Measurements from ENCODE around the gene MCOLN1. TPM values are rescaled to one million over a fixed set of nuclear protein-coding genes. Genes with fewer than 3 reads are reported as not detected.

Gene MCOLN1
- total and polyA plus RNA-seq, 9 of the 15 experiments (the other 6 are each of a cell fraction or from before 2014, with no cell fraction given) = 0.25 to 15.4 (median 7.1) TPM

DNA sequence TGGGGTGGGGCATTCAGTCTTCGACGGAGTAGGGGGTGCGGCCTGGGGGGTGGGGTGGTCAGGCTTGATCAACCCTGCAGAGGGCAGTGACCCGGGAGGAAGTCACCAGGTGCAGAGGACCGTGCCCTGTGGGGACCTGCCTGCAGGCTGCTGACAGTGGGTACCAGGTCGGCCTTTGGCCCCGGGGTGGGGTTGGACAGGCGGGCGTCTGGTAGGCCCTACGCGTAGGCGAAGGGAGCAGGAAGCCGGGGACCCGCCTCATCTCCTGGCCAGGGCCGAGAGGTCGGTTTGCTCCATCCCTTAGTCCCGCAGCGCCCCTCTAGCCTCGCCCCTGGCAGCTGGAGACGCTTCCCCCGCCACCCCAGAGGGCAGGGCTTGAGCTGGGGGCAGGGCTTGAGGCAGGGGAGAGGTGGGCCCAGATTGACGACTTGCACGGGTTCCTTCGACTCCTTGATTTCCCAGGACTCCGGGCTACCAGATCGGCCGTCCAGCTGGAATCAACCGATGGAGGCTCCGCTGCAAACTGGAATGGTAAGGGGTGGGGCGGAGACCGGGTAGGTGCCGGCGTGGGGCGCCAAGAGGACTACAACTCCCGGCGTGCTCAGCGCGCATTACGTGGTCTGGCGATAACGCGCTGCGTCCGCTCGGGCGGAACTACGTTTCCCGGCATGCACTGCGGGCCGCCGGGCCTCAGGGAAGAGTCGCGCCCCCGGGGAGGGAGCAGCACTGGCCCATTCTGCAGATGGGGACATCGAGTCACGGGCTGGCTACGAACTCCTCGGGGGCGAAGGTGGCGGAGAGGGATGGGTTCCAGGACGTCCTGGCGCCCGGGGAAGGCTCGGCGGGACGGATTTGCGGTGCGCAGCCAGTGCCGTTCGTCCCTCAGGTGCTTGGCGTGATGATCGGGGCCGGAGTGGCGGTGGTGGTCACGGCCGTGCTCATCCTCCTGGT, 12.9 kb downstream of the MCOLN1 start, which contains the start of gene PNPLA6 (continued):
- TF ChIP-seq IFI16 (CRISPR knock-in tag; IDR thresholded peaks at IDR 0.05) (no peak), IRF1 (CRISPR knock-in tag; IDR thresholded peaks at IDR 0.05; ENCODE audit: borderline replicate concordance) (no peak), MTA3 (IDR thresholded peaks at IDR 0.05; ENCODE audit: borderline replicate concordance) (peak; percentile 85; the same call in 1 of the 2 replicates), ZNF79 (CRISPR knock-in tag; IDR thresholded peaks at IDR 0.05; ENCODE audit: low read depth) (no peak), MXI1 (IDR thresholded peaks at IDR 0.05; ENCODE audit: low read depth, low read length) (peak; percentile 68), NCOA1 (IDR thresholded peaks at IDR 0.05; ENCODE audit: low read depth) (peak; percentile 21; the same call in 1 of the 2 replicates), TCF15 (CRISPR knock-in tag; IDR thresholded peaks at IDR 0.05) (no peak), ZNF175 (CRISPR knock-in tag; IDR thresholded peaks at IDR 0.05; ENCODE audit: low read depth) (peak; percentile 44; the same call in 1 of the 2 replicates), NR2C2 (CRISPR knock-in tag; IDR thresholded peaks at IDR 0.05) (peak; percentile 90), NR2C2 (tag; IDR thresholded peaks at IDR 0.05) (peak; percentile 87), ZNF740 (CRISPR knock-in tag; IDR thresholded peaks at IDR 0.05) (peak; percentile 54; the same call in 1 of the 2 replicates), ZNF740 (tag; IDR thresholded peaks at IDR 0.05) (no peak; a peak in 1 of 4 replicates), SUPT5H (IDR thresholded peaks at IDR 0.05) (no peak), MYC (IDR thresholded peaks at IDR 0.05; ENCODE audit: low read depth, low read length) (peak; percentile 77), MYC (CRISPR knock-in tag; IDR thresholded peaks at IDR 0.05; ENCODE audit: borderline replicate concordance, low read depth) (no peak; the same call in 1 of the 2 replicates), ZFP1 (CRISPR knock-in tag; IDR thresholded peaks at IDR 0.05) (no peak), ZNF224 (CRISPR knock-in tag; IDR thresholded peaks at IDR 0.05) (0 out of 2 replicates have a peak, but pooled peaks have one; percentile 53)
- TF ChIP-seq, protein P1, sequence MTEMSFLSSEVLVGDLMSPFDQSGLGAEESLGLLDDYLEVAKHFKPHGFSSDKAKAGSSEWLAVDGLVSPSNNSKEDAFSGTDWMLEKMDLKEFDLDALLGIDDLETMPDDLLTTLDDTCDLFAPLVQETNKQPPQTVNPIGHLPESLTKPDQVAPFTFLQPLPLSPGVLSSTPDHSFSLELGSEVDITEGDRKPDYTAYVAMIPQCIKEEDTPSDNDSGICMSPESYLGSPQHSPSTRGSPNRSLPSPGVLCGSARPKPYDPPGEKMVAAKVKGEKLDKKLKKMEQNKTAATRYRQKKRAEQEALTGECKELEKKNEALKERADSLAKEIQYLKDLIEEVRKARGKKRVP (CRISPR knock-in tag; IDR thresholded peaks at IDR 0.05) = no peak; the same call in 1 of the 2 replicates
- TF ChIP-seq, protein P2, sequence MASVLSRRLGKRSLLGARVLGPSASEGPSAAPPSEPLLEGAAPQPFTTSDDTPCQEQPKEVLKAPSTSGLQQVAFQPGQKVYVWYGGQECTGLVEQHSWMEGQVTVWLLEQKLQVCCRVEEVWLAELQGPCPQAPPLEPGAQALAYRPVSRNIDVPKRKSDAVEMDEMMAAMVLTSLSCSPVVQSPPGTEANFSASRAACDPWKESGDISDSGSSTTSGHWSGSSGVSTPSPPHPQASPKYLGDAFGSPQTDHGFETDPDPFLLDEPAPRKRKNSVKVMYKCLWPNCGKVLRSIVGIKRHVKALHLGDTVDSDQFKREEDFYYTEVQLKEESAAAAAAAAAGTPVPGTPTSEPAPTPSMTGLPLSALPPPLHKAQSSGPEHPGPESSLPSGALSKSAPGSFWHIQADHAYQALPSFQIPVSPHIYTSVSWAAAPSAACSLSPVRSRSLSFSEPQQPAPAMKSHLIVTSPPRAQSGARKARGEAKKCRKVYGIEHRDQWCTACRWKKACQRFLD (CRISPR knock-in tag; IDR thresholded peaks at IDR 0.05) = no peak
- TF ChIP-seq, protein P3, sequence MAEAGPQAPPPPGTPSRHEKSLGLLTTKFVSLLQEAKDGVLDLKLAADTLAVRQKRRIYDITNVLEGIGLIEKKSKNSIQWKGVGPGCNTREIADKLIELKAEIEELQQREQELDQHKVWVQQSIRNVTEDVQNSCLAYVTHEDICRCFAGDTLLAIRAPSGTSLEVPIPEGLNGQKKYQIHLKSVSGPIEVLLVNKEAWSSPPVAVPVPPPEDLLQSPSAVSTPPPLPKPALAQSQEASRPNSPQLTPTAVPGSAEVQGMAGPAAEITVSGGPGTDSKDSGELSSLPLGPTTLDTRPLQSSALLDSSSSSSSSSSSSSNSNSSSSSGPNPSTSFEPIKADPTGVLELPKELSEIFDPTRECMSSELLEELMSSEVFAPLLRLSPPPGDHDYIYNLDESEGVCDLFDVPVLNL (CRISPR knock-in tag; IDR thresholded peaks at IDR 0.05; ENCODE audit: low read depth) = peak; percentile 73; the same call in 1 of the 2 replicates

Data from K562 (cell line).